H54 (cell line): Measurements from ENCODE around the gene PAFAH1B1.
"Not testable (repeated sequence)": the region's sequence is repeated elsewhere in the genome, so short reads cannot be mapped to it uniquely, and the experiment has no call there.

Experiments used
- DNase-seq: peaks from one replicate; pipeline ENCODE4 v3.0.0; 2011; ENCODE audit warnings: low spot score, mixed read lengths; ENCODE audit not compliant: insufficient read length
- FAIRE-seq: peaks from 3 replicates; lab custom pipeline; 2011; peaks lifted over from hg19 to GRCh38; lab: Jason Lieb, UNC
- POLR2A ChIP-seq: IDR thresholded peaks from 2 replicates; pipeline ENCODE4 v1.6.1; 2011; ENCODE audit warnings: low read depth, mild to moderate bottlenecking, low read length

PAFAH1B1 gene

GRCh38 chr17:2610195-2611175 is 17.0 kb downstream of the PAFAH1B1 start:
- no peak for TF ChIP-seq POLR2A
- FAIRE-seq = no peak
- DNase-seq = no peak

- FAIRE-seq = no peak
- DNase-seq = no peak
- TF ChIP-seq POLR2A = no peak
Observed at GRCh38 chr17:2611627-2612026, 18.2 kb downstream of the PAFAH1B1 start.

GRCh38 chr17:2612630-2613029 is 19.2 kb downstream of the PAFAH1B1 start:
- FAIRE-seq (no peak), DNase-seq (no peak)
- TF ChIP-seq POLR2A = no peak

DNA sequence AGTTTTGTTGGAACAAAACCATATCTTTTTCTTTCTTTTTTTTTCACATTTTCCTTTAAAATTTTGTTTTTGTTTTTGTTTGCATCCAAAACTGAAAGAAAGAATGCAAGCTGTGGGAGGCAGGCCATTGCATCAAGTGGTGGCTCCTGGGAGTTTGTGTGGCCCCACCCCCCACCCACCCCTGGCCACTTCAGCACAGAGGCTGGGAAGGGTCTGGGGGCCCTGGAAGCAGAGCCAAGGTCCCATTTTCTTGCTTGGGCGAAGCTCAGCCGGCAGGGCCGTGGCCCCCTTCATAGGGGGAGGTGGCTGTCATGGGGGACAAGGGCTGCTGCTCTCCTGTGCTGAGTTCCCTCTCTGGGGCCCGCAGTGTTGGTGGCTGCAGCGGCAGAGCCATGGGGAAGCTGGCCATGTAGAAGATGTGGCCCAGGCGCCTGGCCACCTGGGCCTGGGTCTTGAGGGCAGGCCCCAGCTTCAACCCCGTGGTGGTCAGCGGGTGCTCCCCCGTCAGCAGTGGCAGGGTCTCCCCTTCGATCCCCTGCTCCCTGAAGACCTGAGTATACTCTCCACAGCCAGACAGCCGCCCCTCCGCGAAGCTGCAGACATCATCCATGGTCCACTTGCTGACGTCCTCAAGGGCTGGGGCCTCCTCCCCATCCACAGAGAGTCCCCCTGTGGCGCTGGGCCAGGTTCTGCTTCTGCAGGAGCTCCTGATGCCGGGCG is 19.8 kb downstream of the PAFAH1B1 start:
- no peak for DNase-seq
- TF ChIP-seq POLR2A = no peak
- FAIRE-seq = no peak

GRCh38 chr17:2615882-2616281 is 22.4 kb downstream of the PAFAH1B1 start:
- TF ChIP-seq POLR2A = no peak
- FAIRE-seq (no peak), DNase-seq (no peak)

DNA sequence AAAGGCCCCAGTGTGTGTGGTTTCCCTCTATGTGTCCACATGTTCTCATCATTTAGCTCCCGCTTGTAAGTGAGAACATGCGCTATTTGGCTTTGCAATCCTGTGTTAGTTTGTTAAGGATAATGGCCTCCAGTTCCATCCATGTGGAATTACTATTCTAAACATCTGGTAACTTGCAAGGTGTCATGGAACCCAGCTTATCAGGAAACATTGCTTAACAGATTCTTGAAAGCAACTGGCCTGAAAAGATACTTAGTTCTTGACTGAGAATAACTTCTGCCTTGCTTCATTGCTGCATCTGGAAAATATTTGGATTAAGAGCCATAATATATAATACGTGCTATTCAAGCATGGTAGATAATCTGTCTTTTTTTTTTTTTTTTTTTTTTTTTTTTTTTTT is 27.8 kb downstream of the PAFAH1B1 start:
- no peak for FAIRE-seq
- DNase-seq = no peak
- no peak for TF ChIP-seq POLR2A

GRCh38 chr17:2621951-2622405 is 28.5 kb downstream of the PAFAH1B1 start:
- not testable (repeated sequence) for FAIRE-seq

DNA sequence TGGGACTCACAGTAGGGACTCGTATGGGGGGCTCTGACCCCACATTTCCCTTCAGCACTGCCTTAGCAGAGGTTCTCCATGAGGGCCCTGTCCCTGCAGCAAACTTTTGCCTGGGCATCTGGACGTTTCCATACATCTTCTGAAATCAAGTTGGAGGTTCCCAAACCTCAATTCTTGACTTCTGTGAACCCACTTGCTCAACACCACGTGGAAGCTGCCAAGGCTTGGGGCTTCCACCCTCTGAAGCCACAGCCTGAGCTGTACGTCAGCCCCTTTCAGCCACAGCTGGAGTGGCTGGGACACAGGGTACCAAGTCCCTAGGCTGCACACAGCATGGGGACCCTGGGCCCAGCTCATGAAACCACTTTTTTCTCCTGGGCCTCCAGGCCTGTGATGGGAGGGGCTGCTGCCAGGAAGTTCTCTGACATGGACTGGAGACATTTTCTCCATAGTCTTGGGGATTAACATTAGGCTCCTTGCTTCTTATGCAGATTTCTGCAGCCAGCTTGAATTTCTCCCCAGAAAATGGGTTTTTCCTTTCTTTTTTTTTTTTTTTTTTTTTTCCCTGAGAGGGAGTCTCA is 29.4 kb downstream of the PAFAH1B1 start:
- not testable (repeated sequence) for FAIRE-seq, DNase-seq

More at GRCh38 chr17:2621951-2622405, 28.5 kb downstream of the PAFAH1B1 start:
- not testable (repeated sequence) for DNase-seq

- FAIRE-seq = no peak
- DNase-seq = no peak
- no peak for TF ChIP-seq POLR2A
Observed at GRCh38 chr17:2624292-2624731, 30.9 kb downstream of the PAFAH1B1 start.

GRCh38 chr17:2626626-2627219 is 33.3 kb downstream of the PAFAH1B1 start:
- DNase-seq, FAIRE-seq: not testable (repeated sequence)

- DNase-seq, FAIRE-seq: not testable (repeated sequence)
Observed at GRCh38 chr17:2628922-2629321, 35.5 kb downstream of the PAFAH1B1 start.

DNA sequence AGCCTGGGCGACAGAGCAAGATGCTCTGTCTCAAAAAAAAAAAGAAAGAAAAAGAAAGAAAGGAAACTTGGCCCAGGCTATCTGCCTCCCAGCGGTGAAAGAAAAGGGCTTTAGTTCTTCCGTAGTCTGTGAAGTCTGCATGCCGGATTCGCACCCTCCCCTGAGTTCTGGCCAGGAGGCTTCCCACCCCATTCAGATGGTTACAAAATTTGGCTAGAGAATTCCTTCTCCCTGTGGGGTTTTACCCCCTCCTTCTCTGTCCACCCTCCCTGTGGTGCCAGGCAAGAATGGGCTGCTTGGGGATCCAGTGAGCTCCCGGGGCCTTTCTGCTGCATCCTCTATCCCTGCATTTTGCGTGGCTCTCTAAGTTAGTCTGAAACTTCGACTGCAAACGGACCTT is 37.8 kb downstream of the PAFAH1B1 start:
- DNase-seq (no peak), FAIRE-seq (no peak)
- no peak for TF ChIP-seq POLR2A

- FAIRE-seq (peak; percentile 80), DNase-seq (peak; percentile 45)
- no peak for TF ChIP-seq POLR2A
Observed at GRCh38 chr17:2634361-2634960, 41.0 kb downstream of the PAFAH1B1 start.

- DNase-seq = no peak
- no peak for FAIRE-seq
- TF ChIP-seq POLR2A = no peak
Observed at GRCh38 chr17:2635241-2635640, 41.8 kb downstream of the PAFAH1B1 start.
